Panc1 (cell line): Measurements from ENCODE around the gene KAT6B.

Experiments
- CTCF ChIP-seq: fragments of 450-650 bp; IDR thresholded peaks from 2 replicates; pipeline ENCODE4 v1.5.1; 2017; ENCODE audit warnings: mild to moderate bottlenecking
- POLR2AphosphoS5 ChIP-seq: IDR thresholded peaks from 2 replicates; pipeline ENCODE4 v1.6.1; 2012; ENCODE audit warnings: mild to moderate bottlenecking, low read depth, low read length, moderate library complexity
- REST ChIP-seq, 2 experiments: IDR thresholded peaks; 2 replicates each; pipeline ENCODE4 v1.6.1; 2011 to 2012; ENCODE audit warnings: low read depth in 2 of 2, control low read depth in 1 of 2, low read length in 1 of 2, mild to moderate bottlenecking in 1 of 2, moderate library complexity in 1 of 2; ENCODE audit not compliant: insufficient read depth in 1 of 2
- SIN3A ChIP-seq: IDR thresholded peaks from 2 replicates; pipeline ENCODE4 v1.6.1; 2012; ENCODE audit warnings: low read depth, mild to moderate bottlenecking, low read length, moderate library complexity, borderline replicate concordance; ENCODE audit not compliant: insufficient read depth
- TCF7L2 ChIP-seq: IDR thresholded peaks from 2 replicates; pipeline ENCODE4 v1.6.1; 2011; ENCODE audit warnings: mild to moderate bottlenecking, low read depth, low read length, inconsistent platforms

DNA sequence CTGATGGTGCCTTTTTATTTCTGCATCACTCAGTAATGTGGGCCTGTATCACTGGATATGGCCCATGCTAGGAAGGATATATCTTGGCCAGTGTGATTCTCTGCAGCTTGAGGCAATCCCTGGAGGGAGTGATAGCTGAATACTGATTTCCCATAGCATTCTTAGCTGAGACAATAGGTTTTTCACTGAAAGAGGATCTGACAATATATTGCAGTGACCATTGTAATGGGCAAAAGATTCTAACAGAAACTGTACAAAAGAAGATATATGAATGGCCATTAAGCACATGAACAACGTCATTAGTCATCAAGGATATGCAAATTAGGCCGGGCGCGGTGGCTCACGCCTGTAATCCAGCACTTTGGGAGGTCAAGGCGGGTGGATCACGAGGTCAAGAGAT is 117.8 kb downstream of the KAT6B start:
- no peak for TF ChIP-seq TCF7L2
- no peak for TF ChIP-seq CTCF
- no peak for TF ChIP-seq POLR2AphosphoS5
- no peak for TF ChIP-seq REST (IDR thresholded peaks at IDR 0.05; ENCODE audit: insufficient read depth in 1 of 2, low read depth in 2 of 2, low read length in 1 of 2)
- TF ChIP-seq SIN3A = no peak
